GM18951 (cell line): ENCODE measurements around the gene ME1.

Experiments used
- POLR2A ChIP-seq: IDR thresholded peaks from 4 replicates; pipeline ENCODE4 v1.6.1; 2011; ENCODE audit warnings: mild to moderate bottlenecking; ENCODE audit not compliant: insufficient read length, insufficient read depth; ENCODE audit errors: extremely low read depth
- in situ Hi-C: fragments of 300-500 bp; cut with MboI; formaldehyde crosslinking; loops from one replicate; pipeline ENCODE4 v1.12.0; 2022; ENCODE audit warnings: low sequenced_read_pairs, mixed read lengths, inconsistent platforms; ENCODE audit not compliant: unreplicated experiment

ME1 gene

DNA sequence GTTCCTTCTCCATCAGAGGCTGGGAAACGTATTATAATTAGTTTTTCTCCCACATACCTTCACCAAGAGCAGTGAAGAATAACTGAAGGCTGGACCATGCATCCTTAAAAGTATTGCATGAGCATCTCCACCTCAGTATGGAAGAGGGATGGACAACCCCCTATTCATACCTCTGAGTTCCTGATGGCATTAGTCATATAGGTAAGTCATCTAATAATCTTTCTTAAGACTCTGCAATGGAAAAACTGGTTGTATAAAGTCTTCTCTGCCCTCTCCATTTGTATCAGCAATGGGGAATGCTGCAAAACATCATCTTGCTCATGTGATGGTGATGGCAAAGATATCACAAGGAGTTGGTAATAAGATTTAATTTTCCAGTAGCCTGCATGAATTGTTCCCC, 262.3 kb downstream of the ME1 start:
- TF ChIP-seq POLR2A, result no peak
- in situ Hi-C loops, result no loop called here

- in situ Hi-C loops, result no loop called here
Measured at GRCh38 chr6:83167726-83168278, 263.0 kb downstream of the ME1 start.

More at GRCh38 chr6:83167726-83168278, 263.0 kb downstream of the ME1 start:
- TF ChIP-seq POLR2A, result no peak
